Right forelimb (tissue), 1 donor: ENCODE data around the gene JAG1.

Experiments
- DNase-seq: peaks from one replicate; pipeline ENCODE4 v3.0.0-alpha.2; 2018

The JAG1 gene

GRCh38 chr20:10667077-10667401 lies 6.8 kb downstream of the JAG1 start:
- DNase-seq: no peak

- DNase-seq: no peak
Measured at GRCh38 chr20:10666221-10667076, 7.3 kb downstream of the JAG1 start.

- no peak for DNase-seq
Measured at GRCh38 chr20:10665791-10666190, 8.0 kb downstream of the JAG1 start.

- no peak for DNase-seq
Measured at GRCh38 chr20:10665027-10665561, 8.7 kb downstream of the JAG1 start.

- no peak for DNase-seq
Measured at GRCh38 chr20:10663756-10664155, 10.0 kb downstream of the JAG1 start.

- DNase-seq: no peak
Measured at GRCh38 chr20:10662661-10663458, 10.9 kb downstream of the JAG1 start.

- no peak for DNase-seq
Measured at GRCh38 chr20:10662151-10662550, 11.6 kb downstream of the JAG1 start.

GRCh38 chr20:10661261-10661660 lies 12.5 kb downstream of the JAG1 start:
- DNase-seq: no peak

GRCh38 chr20:10660661-10661060 lies 13.1 kb downstream of the JAG1 start:
- DNase-seq: no peak

GRCh38 chr20:10659651-10660601 lies 13.9 kb downstream of the JAG1 start:
- DNase-seq: no peak

GRCh38 chr20:10658876-10659632 lies 14.7 kb downstream of the JAG1 start:
- no peak for DNase-seq

GRCh38 chr20:10658051-10658823 lies 15.6 kb downstream of the JAG1 start:
- DNase-seq: no peak

- DNase-seq: no peak
Measured at GRCh38 chr20:10657453-10657852, 16.3 kb downstream of the JAG1 start.

GRCh38 chr20:10655720-10656669 lies 17.8 kb downstream of the JAG1 start:
- DNase-seq: peak; percentile 24

GRCh38 chr20:10654630-10655029 lies 19.2 kb downstream of the JAG1 start:
- DNase-seq: no peak

GRCh38 chr20:10654250-10654610 lies 19.6 kb downstream of the JAG1 start:
- no peak for DNase-seq

GRCh38 chr20:10653599-10654249 lies 20.1 kb downstream of the JAG1 start:
- no peak for DNase-seq

GRCh38 chr20:10652660-10653261 lies 21.0 kb downstream of the JAG1 start:
- DNase-seq: no peak

- DNase-seq: no peak
Measured at GRCh38 chr20:10652185-10652584, 21.6 kb downstream of the JAG1 start.
